ENCODE data around the gene TOR1A. TPM values are rescaled to one million over a fixed set of nuclear protein-coding genes. Genes with fewer than 3 reads are reported as not detected.
"Not testable (repeated sequence)": the region's sequence is repeated elsewhere in the genome, so short reads cannot be mapped to it uniquely, and the experiment has no call there.

TOR1A gene
- total RNA-seq, 1 donor from 2014 or later = 15.5 TPM

- DNase-seq = no peak
Observed at GRCh38 chr9:129781131-129781530, 42.8 kb downstream of the TOR1A start.

GRCh38 chr9:129779560-129780190 lies 44.3 kb downstream of the TOR1A start:
- no peak for DNase-seq

- no peak for DNase-seq
Observed at GRCh38 chr9:129778469-129778868, 45.5 kb downstream of the TOR1A start.

- DNase-seq = no peak
Observed at GRCh38 chr9:129777769-129778130, 46.2 kb downstream of the TOR1A start.

- peak; percentile 86 for DNase-seq
Observed at GRCh38 chr9:129776938-129777768, 46.8 kb downstream of the TOR1A start.

- no peak for DNase-seq
Observed at GRCh38 chr9:129776566-129776937, 47.4 kb downstream of the TOR1A start.

GRCh38 chr9:129776096-129776495 lies 47.8 kb downstream of the TOR1A start:
- DNase-seq = not testable (repeated sequence)

GRCh38 chr9:129775448-129775798 lies 48.5 kb downstream of the TOR1A start:
- no peak for DNase-seq

- DNase-seq = no peak
Observed at GRCh38 chr9:129774791-129775447, 49.0 kb downstream of the TOR1A start.

- no peak for DNase-seq
Observed at GRCh38 chr9:129773262-129774048, 50.5 kb downstream of the TOR1A start.

GRCh38 chr9:129770741-129771140 lies 53.2 kb downstream of the TOR1A start:
- no peak for DNase-seq

GRCh38 chr9:129769669-129770068 lies 54.3 kb downstream of the TOR1A start:
- DNase-seq = no peak

GRCh38 chr9:129768486-129768885 lies 55.5 kb downstream of the TOR1A start:
- no peak for DNase-seq

- no peak for DNase-seq
Observed at GRCh38 chr9:129765764-129766317, 58.1 kb downstream of the TOR1A start.

- peak; percentile 28 for DNase-seq
Observed at GRCh38 chr9:129762985-129763926, 60.7 kb downstream of the TOR1A start.

Small RNA genes within 50 kb of the gene (small RNA-seq; reads per million reads assigned to genes)
- not detected for gene MIR6855 (ENCODE audit: low replicate concordance)

Other genes with a start within 250 kb of the TOR1A start
- gene C9orf50, start 203.0 kb downstream of the TOR1A start, total RNA-seq = not detected
- 13.0 TPM for gene NTMT1, start 198.0 kb downstream of the TOR1A start, total RNA-seq
- 8.3 TPM for gene ASB6, start 182.0 kb downstream of the TOR1A start, total RNA-seq
- 9.4 TPM for gene PRRX2, start 158.5 kb downstream of the TOR1A start, total RNA-seq
- 9.1 TPM for gene PTGES, start 71.1 kb downstream of the TOR1A start, total RNA-seq
- gene TOR1B, start 21.0 kb downstream of the TOR1A start, total RNA-seq = 16.1 TPM
- gene C9orf78, start 11.1 kb upstream of the TOR1A start, total RNA-seq = 38.4 TPM
- gene USP20, start 11.3 kb upstream of the TOR1A start, total RNA-seq = 8.1 TPM
- 76.6 TPM for gene FNBP1, start 219.1 kb upstream of the TOR1A start, total RNA-seq
- gene GPR107, start 229.8 kb upstream of the TOR1A start, total RNA-seq = 31.4 TPM

Data from skin of body (tissue), 3 donors.